Measurements from ENCODE around the gene IL1RL2. TPM values are rescaled to one million over a fixed set of nuclear protein-coding genes. Genes with fewer than 3 reads are reported as not detected.
A peak's percentile ranks its signal among the peaks of the same experiment; 100 is the strongest.

Gene IL1RL2
- polyA plus RNA-seq, 4 donors, result 1.00 to 1.4 (median 1.2) TPM

DNA sequence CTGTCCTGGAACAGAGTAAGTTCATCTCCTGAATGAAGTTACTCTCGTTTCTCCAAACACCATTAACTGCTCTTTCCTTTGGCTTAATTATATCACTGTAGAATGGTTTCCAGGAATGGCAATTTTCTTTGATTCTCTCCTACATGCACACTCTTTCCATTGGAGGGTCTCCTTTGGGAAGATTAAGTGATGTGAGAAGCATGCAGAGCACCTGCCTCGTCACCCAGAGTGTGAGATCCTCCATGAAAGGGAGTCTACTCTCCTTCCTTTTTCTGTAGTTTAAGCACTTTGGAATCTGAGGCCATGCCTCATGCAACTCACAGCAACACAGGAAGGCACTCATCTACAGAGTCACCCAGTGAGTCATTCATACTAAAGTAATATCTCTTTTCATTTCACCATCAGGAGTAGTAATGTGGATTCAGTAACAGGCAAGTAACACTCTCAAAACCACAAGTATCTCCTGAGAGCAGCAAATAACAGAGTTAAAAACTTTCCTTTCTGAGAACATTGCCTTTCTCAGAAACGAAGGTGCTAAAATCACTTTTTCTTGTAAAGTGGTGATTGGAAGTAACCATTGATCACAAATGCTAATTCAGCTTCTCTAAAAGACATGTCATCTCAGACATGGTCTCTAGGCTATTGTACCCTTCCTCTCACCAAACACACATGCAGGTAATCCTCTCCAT lies 71.7 kb downstream of the IL1RL2 start:
- no peak for DNase-seq (ENCODE audit: low read depth in 4 of 4, low spot score in 3 of 4)

DNA sequence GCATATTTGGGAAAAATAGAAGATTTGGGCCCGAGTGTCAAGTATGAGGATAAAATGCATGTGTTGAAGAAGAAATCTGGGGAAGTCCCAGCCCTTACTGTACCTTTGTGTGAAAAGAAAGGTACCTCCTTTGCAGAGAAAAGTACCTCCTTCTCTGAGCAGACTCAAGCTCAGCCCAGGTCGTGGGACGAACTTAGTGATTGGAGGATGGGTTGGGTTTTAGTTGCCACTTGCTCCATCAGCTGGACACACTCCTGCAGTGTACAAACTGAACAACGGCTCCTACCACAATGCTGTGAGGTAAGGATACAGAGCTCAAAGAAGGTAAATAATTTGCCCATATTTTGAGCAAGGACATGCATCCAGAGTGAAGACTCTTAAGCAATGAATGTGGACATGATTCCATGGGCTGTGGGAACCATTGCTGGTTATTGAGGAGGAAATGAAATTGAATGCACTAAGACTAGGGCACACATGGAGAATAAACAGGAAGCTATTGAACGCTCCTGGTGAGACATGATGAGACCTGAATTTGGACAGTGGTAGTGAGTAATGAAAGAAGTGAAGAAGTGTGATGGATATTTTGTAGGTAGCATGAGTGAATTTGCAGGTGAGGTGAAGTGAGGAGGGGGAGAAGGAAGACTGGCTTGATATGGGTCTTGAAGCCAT lies 74.8 kb downstream of the IL1RL2 start:
- DNase-seq (ENCODE audit: low read depth in 4 of 4, low spot score in 3 of 4), result no peak

DNA sequence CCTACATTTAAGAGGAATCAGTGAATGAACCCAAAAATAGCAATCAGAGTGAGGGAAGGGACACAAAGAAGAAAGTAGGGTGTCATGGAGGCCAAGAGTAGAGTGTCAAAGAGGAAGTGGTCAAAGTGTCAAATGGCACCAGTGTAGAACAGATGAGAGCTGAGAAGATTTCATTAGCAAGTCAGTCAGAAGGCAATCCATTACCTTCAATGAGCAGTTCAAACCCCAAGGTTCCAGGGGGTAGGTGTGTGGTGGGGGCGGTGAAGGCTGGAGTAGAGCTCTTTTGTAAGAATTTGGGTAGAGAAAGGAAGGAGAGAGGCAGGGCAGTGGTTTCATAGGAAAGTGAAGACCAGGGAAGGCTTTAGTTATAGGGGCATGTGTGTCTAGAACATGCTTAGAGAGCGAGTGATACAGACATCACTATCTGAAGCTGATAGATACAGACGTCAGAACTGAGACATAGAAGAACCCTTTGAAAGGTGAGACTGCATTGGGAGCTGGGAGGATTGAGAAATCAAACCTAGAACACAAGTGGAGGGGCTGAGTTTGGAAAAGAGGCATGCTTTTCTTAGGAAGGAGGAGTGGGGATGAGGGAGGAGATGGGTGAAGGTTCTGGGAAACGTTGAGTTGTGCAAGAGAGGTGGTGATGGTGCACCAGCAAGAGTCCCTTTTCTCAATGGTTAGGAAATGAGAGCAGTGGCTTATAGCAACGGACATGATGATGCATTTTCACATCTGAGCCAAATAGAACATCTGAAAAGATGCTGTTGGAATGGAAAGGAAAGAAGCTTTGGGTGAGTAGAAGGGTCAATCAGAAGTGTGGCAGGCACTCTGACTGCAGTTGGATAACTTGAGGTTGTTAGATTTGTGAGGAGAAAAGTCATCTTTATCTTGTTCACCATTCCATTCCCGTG lies 75.7 kb downstream of the IL1RL2 start:
- no peak for DNase-seq (ENCODE audit: low read depth in 4 of 4, low spot score in 3 of 4)

DNA sequence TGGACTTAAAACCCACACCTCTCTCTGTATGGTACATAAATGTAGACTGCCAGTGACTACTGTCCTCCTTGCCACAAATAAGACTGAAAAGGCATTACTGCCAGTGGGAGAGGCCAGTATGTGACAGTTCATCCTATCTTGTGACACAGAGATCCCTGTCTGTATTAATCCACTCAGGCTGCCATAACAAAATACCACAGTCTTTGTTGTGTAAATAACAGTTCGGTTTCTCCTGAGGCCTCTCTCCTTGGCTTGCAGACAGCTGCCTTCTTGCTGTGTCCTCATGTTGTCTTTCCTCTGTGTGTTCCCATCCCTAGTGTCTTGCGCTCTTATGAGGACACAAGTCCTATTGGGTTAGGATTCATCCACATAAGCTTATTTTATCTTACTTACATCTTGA lies 78.1 kb downstream of the IL1RL2 start:
- no peak for DNase-seq (ENCODE audit: low read depth in 4 of 4, low spot score in 3 of 4)

DNA sequence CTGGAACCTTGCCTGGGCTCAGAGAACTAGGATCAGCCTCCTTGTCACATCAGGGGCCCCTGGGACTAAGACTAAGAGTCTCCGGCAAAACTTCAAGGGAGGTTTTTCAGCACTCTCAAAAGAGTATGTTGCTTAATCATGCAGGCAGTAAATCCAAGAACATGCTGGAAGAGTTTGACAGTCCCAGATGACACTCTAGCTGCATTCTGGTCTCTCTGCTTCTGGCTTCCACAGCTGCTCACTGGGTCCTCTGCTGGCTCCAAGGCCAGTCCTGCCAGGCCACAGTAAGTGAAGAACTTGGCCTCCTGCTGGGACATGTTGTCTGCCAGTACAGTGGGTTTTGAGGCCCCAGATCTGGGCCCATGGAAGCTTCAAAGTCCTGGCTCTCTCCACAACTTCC lies 79.4 kb downstream of the IL1RL2 start:
- DNase-seq (ENCODE audit: low read depth in 4 of 4, low spot score in 3 of 4), result no peak

DNA sequence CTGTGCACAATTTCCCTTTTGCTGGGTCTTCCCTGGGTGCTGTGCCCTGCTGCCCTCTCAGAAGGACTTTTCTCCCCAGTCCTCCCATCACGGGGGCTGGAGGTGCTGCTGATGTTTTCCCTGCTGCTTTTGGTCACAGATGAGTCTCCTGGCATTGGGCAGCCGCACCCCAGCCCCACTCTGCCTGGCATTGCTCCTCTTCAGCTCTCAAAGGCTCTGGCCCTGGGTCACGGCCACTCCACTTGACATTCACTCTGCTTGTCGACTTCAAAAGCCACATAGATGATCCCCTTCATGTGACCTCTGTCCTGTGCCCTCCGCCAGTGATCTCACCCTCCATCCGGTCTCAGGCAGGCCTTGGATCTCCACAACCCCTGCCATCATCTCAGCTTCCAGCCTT lies 81.0 kb downstream of the IL1RL2 start:
- DNase-seq (ENCODE audit: low read depth in 4 of 4, low spot score in 3 of 4), result no peak

DNA sequence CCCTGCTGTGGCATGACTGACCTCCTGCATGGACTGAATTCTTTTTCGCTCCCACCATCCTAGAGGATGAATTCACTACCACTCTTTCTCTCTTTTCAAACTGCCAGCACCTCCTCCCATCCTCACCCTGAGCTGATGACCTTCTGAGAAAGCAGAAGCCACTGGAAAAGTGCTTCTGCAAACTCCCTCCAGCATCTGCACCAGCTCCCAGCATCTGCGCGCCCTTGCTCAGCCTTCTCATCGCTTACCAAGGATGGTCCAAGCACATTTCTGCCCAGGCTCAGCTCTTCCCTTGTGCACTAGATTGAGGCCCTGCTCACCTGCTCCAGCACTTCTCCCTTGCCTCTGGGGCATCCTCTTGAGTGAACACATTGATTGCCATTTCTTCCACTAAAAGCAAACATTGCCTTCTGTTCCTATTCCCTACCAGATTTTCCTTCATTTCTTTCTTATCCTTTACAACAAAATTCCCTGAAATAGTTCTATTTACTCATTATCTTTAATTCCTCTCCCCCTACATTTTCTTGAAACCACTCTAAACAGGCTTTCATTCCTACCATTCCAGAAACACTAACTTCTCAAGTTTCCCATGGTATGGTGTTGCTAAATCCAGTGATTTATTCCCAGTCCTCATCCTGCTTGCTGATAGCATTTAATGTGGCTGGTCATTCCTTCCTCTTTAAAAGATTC lies 81.8 kb downstream of the IL1RL2 start:
- peak in 1 of 4 donors; percentile 47 for DNase-seq (ENCODE audit: low read depth in 4 of 4, low spot score in 3 of 4)

DNA sequence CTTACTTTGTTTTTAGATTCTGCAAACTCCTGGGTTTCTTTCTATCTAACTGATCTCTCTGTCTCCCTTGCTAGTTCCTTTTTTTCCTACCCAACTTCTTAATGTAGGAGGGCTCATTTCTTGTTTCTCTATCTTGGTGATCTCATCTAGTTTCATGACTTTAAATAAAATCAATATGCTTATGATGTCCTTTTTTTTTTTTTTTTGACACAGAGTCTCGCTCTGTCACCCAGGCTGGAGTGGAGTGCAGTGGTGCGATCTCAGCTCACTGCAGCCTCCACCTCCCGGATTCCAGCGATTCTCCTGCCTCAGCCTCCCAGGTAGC lies 82.3 kb downstream of the IL1RL2 start:
- no peak for DNase-seq (ENCODE audit: low read depth in 4 of 4, low spot score in 3 of 4)

DNA sequence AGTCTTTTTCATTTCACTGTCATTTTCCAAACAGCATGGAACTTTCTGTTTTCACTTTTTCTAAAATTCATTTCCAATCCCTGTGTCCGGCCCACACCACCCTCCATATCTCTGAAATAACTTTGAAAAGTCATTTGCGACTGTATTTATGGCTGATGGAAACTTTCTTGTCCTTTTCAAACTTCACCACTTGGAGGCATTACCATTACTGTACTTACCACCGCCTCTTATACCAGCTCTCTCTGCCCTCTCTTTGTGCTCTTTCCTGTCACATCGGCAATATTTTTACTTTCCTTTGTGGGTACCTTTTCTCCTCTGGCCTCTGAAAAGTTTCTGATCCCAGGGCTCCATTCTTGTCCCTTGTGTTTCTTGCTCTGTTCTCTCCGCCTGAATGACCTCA lies 85.0 kb downstream of the IL1RL2 start:
- DNase-seq (ENCODE audit: low read depth in 4 of 4, low spot score in 3 of 4), result no peak

DNA sequence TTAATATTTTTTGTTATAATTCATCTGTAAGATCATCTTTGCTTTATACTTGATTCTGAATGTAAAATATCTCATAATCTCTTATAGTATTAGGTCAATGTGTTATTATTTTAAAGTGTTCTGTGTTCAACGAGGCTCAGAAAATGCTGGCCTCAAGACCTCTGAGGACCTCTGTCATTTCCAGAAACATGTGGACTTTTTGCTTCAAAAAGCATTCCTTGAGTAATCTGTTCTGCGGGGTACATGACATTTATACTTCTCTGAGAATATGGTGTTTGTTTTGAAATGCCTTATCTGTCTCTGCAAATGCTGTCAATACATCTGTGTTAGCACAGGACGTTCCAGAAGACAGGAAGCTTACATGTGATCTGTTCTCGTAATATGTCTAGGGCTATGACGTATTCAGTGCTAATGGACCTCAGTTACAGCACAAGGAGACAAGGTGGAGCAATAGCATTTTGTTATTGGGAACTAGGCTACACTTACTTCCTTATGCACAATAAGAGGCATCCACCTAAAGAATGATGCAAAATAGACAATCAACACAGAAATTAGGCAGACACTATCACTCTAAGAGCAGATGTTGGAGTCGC lies 86.9 kb downstream of the IL1RL2 start:
- no peak for DNase-seq (ENCODE audit: low read depth in 4 of 4, low spot score in 3 of 4)

DNA sequence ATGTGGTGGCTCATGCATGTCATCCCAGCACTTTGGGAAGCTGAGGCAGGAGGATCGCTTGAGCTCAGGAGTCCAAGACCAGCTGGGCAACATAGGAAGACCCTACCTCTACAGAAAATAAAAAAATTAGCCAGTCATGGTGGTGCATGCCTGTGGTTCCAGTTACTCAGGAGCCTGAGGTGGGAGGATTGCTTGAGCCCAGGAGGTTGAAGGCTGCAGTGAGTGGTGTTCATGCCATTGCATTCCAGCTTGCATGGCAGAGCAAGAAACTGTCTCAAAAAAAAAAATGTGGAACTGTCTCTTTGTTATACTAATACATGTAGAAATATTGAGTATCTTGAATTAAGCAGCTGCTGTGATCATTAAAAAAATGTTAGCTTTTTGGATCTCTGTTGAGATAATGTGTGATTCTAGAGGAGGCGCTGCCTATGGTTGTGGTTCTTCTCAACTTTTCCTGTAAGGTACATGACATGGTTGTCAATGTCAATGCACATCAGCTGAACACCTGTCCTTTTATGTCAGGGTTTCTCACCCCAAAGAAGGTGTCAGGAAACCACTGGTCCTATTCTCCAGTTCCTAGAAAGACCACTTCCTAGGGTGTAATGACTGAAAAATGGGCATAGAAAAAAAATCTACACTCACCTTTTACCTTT lies 89.9 kb downstream of the IL1RL2 start:
- no peak for DNase-seq (ENCODE audit: low read depth in 4 of 4, low spot score in 3 of 4)

DNA sequence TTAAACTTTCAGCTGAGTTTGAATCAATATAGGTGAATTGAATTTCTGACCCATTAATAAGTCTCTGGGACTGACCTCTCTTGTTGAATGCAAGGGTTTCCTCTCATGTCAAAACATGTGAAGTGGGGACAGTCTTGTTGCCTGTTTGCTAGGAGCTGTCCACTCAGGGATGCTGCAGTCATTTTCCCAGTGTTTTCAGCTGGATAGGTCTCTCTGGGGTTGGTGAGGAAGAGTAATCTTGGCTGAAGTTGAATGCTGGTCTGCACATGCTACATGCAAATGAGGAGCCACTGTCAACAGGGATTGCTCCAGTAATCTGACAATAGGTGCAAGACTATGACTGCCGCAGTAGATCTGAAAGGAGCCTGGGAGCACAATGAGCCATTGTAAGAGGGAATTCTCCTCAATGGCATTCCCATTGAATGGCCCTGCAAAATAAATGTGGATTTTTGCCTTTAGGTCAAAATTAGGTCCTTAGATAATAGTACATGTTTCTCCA lies 90.4 kb downstream of the IL1RL2 start:
- DNase-seq (ENCODE audit: low read depth in 4 of 4, low spot score in 3 of 4), result no peak

DNA sequence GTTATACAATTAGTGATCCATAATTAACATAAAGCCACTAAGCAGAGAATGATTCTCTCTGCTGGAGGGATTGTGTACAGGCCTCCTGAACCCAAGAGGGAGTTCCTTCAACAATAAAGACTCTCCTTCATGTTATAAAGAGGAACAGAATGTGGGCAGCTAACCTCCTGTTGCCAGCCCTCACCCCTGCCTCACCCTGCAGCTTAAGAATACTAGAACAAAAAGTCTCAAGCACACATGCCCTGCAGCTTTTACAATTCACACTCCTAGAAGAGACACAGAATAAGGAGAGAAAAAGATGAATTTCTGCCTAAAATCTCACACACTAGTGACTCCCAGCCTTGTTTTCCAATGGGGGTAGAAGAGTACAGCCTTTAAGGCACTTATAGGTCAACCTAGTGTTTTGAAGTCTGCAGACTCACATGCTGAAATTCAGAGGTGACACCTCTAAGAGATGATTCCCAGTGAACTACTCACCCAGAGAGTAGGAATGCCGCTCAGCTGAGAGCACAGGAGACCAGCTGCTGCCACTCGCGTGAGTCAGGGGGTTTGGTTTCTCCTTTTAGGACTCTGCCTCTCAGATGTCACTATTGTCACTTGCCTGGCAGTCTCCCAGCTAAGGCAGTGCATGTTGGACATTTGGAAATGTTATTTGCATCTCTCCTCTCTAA lies 92.0 kb downstream of the IL1RL2 start:
- DNase-seq (ENCODE audit: low read depth in 4 of 4, low spot score in 3 of 4), result no peak

DNA sequence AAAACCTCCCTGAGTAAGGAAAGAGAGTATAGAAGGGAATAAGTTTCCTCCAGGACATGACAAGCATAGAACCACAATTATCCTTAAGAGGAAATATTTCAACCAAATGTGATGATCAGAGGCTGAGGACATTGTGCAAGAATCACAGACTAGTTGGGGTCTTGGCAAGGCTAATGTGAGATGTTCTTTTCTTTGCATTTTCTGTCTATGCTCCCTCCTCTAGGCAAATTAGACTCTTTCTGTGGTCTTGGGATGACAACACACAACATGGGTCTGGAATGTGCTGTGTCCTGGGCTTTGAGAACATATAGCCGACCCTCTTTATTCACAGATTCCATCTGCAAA lies 92.5 kb downstream of the IL1RL2 start:
- DNase-seq (ENCODE audit: low read depth in 4 of 4, low spot score in 3 of 4), result no peak

DNA sequence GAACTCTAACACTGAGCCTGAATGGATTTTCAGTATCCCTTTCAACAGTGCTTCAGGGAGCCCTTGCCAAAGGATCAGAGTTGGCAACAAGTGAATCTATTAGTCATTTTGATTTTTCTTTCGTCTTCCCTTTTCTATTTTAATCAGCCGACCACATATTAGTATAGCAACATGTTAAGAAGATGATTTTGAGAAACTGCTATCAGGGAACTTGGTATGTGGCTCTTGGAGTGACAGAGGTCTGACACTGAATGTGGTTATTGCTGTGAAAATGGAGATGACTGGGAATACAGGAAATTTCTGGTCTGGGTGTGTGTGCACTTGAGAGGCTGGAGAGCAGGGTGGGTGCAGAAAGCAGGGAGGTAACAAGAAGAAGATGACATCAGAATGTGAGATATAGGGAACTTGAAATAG lies 95.9 kb downstream of the IL1RL2 start:
- no peak for DNase-seq (ENCODE audit: low read depth in 4 of 4, low spot score in 3 of 4)

DNA sequence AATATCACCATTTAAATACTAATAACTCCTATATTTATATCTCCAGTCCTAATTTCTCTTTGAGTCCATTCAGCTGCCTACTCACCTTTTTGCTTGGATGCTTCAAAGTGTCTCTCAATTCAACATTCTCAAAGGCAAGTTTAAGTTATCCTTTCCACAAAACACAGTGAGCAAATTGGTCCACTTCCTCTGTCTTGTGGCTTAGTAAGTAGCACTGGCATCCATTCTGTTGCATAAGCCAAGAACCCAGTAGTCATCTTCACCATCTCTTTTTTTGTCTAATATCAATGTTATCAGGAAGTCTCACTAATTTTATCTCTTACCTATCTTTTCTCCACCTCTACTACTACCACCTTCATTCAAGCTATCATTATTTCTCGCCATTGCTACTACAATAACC lies 97.2 kb downstream of the IL1RL2 start:
- DNase-seq (ENCODE audit: low read depth in 4 of 4, low spot score in 3 of 4), result no peak

DNA sequence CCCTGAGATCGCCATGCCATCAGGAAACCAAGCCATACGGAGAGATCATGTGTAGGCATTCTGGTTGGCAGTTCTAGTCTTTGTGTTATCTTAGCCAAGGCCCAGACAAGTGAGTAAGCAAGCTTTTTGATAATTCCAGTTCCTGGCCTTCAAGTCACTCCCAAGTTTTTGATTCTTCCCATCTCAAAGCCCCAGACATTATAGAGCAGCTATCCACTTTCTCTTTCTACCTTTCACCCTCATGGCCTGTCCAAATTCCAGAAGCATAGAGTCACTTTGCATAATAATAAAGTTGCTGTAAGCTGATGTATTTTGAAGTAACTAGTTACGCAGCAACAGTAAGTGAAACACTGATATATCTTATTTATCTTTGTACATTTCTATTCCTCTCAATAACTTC lies 97.8 kb downstream of the IL1RL2 start:
- no peak for DNase-seq (ENCODE audit: low read depth in 4 of 4, low spot score in 3 of 4)

DNA sequence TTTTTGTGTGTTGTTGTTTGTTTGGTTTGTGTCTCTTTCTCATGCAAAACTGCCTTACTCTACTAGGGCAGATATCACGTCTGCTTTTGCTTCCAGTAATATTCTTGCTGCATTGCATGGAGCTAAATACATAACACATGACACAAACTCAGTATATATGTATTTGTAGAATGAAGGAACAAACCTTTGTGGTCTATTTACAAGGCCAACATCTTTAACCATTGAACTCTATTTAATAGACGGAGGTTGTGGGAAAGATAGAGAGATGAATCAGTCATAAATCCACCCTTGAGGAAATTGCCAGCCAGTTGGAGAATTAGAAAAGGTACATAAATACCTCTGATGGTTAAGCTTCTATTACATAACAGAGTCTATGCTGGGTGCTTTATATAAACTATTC lies 98.5 kb downstream of the IL1RL2 start:
- DNase-seq (ENCODE audit: low read depth in 4 of 4, low spot score in 3 of 4), result no peak

DNA sequence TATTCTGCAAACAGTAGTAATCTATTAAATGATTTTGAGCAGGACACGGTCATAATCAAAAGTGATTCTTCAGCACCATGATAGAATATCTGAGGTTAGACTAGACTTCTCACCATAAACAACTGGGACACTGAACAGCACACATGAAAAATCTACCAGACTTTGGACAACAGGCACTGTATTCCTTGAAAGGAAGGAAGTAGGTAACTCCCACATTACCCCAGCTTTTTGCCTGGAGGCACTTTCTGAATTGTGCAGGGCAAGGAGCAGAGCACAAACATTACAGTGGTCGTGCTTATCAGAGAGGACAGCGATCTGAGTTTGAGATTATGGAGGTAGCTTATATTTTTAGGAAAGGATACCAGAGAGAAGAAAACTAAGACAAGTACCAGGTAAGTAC lies 99.2 kb downstream of the IL1RL2 start:
- DNase-seq (ENCODE audit: low read depth in 4 of 4, low spot score in 3 of 4), result no peak

DNA sequence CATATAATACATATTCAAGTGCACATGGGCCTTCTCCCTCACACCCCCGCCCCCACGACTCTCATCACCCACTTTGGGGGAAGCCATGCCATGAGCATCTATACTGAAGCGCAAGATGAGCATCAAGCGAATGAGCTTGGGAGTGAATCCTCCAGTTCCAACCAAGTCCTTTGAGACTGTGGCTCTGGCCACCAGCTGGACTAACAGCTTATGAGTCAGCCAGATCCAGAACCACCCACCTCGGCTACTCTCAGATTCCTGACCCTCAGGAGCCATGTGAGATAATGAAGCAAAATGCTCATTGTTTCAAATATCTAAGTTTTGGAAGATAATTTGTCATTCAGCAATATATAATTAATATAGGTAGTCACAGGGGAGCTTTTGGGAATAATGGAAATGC lies 102.3 kb downstream of the IL1RL2 start:
- no peak for DNase-seq (ENCODE audit: low read depth in 4 of 4, low spot score in 3 of 4)

Data from right renal pelvis (tissue), 4 donors.